NCI-H1694 (cell line): ENCODE results near the gene GALNT18.

Source experiments
- DNase-seq: peaks from one replicate; lab custom pipeline; 2025; lab: John Stamatoyannopoulos, UW

The GALNT18 gene

DNA sequence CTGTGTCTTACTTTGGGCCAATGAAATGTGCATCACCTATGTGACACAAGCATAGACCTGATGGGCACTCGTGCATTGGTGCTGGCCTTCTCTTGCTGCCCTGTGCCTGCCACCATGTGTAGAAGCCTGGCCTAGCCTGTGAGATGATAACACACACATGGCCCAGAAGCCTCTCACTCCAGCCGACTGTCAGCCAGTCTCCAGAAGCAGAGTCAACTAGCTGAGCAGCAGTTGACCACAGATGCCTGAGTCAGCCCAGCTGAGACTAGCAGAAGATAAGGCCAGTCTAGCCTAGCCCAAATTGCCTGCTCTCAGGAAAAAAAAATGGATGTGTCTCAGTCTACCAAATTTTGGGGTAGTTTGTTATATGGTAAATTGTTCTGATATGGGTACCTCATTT lies 314.9 kb downstream of the GALNT18 start:
- no peak for DNase-seq

DNA sequence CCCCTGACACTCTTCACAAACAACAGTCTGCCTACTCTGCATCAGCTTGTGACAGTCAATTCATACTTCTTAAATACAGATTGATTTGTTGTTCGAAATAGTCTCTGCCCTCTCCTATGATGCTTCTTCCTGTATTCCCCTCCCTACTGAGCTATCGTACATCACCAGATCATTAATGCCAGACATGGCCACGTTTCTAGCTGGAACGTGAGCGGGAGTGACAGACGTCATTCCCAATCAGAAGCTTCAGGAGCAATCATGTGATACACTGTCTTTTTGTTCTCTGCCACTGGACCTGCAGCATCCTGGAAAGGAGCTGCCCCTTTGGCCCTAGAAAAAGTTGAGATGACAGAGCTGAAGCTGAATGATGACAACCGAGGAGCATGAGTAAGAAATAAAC lies 317.3 kb downstream of the GALNT18 start:
- no peak for DNase-seq

DNA sequence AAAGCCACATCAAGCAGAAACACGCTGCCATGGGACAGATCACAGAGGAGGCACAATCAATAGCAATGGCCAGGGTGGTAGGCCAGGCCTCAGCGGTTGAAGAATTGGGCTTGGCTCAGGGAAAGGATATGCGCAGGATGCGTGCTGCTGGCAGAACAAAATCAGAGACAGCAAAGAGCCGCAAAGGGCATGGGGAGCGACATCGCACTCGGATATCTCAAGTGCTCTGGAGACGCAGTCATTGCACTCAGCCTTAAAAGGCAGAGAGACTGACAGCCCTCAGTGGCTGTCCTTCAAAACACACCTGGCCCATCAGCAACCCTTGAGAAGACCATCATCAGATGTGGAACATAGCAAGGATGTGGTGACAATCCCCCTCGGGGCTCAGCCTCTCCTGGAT lies 319.2 kb downstream of the GALNT18 start:
- DNase-seq = no peak

DNA sequence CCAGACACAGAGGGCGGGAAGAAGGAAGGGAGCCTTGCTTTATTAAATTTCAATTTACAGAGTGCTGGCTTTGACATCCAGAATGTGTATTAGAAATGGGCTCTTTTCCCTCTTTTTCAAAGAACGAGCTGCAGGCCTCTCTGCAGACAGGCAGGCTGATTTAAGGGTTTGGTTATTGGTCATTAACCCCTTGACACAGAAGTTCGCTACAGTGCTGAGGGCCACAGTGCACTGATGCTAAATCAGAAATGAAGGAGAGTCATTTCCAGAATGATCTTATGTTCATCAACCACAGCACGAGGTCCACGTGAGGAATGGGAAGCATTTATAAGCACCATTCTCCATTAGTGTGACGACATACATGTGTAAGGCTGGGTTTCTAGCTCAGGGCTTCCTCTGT lies 320.6 kb downstream of the GALNT18 start:
- no peak for DNase-seq

DNA sequence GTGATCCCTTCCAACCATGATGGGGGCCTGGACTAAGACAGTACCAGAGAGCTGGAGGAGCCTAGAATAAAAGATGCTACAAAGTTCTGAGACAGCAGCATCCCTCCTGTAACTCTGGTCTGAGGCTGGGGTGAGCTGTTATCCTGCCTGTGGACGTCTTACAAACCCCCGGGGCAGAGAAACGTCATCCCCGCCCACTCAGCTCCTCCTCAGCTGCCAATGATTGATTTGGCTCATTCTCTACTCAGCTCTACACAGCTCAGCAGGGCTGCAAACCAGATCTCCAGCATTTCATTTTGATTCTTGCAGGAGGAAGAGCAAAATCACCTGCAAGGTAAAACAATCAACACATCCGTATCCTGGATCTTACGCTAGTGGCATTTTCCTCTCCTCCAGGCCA lies 324.2 kb downstream of the GALNT18 start:
- DNase-seq = no peak

DNA sequence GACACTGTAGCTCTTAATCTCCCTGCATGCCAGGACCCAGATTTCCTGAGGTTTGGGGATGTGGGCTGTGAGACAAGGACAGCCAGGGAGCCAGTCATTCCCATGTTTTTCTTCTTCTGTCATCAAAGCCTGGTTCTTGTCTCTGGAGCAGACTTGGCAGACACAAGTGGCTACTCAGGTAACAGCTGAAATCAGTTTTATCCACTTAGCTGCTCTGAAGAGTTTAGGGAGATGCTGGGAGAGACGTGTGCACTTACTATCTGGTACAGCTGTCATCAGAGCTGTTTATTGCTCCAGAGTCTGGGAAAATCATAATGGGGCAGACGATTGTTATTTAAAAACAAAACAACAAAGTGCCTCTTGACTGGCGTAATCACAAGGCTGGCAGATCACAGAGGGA lies 325.4 kb downstream of the GALNT18 start:
- DNase-seq = no peak

DNA sequence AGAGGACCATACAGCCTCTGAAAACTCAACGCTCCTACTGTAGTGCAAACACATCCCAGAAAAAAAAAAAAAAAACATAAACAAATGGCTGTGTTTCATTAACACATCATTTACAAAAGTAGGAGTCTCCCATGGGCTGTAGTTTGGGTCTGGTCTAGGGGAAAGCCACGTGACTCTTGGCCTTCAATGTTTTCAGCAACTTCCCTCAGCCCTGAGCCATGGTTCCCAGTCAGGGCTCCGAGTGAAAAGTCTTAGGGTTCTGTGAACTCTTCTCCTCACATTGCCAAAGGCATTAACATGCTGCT lies 327.3 kb downstream of the GALNT18 start:
- no peak for DNase-seq

DNA sequence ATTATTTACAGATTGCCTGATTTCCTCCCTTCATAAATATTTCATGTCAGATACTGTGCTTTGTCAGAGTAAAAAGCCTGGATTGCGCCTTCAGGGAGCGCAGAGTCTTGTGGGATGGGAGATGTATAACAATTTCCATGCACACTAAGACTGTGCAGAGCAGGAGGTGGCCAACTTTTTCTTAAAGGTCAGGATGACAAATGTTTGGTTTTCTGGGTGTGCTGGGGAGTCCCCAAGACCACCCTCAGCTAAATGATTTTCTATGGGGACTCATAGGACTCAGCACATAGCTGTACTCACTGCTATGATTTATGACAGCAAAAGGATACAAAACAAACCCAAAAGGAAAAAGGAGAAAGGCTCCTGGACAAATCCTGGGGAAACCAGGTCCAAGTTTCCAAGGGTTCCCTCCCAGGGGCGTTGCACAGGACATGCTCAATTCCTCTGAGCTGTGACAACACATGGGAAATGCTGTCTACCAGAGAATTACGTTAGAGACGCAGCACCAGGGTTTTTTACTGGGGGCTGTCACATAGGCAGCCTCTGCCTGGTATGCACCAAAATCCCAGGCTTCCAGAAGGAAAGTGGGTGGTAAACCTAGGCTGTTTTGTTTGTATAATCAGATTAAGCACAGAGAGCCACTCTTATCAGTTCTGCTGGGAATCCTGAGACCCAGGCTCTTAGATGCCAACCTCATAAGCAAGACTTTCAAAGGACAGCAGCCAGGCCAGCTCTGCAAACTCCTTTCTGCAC lies 327.8 kb downstream of the GALNT18 start:
- DNase-seq = no peak

DNA sequence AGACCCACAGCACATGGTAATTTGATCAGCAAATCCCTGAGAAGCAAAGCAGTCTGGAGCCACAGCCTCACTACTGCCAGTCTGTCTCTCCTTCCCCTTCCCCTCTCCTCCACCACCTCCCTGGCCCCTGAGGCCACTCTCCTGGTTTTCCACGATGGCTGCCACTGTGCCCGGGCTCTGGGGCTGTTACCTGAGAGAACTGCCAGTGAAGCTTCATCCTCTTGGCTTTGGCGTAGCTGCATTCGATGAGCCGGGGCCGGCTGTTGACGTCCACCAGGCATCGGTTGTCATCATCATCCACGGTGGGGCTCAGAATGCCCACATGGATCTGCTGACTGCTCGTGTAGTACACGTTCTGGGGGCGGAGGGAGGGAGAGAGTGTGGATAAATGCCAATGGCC lies 329.0 kb downstream of the GALNT18 start:
- no peak for DNase-seq

DNA sequence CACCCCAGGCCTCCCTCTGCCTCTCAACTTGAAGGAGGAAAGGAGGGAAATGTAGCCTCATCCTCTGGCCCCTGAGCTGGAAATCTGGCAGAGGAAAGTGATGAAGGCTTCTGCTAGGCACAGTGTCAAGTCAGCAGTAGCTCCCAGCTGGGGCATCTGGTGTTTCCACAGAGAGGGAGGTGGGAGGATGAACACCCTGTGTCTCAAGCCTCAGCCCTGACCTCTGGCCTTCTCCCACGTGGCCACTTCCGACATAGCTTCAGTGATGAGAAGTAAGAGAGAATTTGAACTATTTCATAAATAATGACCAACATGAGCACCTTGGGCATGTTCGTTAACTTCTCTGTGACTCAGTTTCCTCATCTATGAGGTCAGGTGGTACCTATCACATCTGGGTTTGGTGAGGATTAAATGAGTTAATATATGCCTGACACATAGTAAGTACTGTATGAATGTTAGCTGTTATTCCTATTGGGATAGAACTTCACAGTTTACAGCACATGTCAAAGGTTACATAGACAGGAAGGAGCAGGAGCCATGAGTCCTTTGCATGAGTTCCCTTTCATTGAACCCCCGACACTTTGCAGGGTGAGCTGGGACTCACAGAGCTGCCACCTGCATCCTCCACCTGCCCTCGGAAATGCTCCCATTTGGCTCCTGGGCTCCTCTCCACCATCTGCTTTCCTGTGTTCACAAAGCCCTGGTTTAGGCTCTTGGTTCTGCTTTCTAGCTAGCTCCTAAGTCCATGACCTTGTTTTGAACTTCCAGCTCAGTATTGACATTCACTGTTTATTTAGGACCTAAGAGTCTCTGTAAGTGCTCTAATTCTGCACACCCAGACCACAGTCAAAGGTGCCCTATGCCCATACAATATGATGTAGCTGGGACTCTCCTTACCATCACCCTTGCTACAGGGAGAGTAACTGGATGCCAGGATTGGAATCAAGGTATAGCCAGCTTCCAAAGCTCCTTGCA lies 330.5 kb downstream of the GALNT18 start:
- no peak for DNase-seq

DNA sequence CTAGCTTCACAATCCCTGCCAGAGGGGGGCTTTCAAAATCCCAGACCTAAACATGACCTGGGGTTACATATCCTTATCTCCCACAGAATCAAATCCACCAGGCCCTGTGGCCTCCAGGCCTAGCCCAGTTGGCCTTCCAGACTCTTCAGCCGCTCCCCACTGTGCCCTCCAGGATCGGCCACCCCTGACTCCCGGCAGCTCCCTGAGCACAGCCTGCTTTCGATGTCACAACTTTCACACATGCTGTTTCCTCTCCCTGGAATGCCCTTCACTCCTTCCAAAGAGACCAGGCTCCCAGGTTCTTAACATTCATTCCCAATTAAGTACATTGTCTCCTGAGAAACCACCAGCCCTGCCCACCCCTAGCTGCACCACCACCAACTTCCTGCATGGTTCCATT lies 331.5 kb downstream of the GALNT18 start:
- no peak for DNase-seq

DNA sequence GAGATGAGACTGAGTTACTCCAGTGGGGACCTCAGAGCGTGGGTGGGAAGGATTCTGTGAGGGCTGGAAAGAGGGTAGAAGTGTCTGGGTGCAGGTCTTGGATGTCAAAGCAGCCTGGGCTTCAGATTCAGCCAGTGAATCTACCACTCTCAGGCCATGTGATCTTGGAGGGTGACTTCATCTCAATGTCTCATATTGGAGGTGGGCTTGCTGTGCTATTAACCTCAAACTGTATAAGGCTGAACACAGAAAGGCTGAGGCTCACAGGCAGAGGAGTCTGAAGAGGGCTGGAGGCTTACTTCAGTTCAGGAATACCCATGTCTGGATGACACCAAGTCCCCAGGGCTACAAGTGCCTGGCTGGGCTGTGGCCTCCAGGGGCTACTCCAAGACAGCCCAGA lies 332.1 kb downstream of the GALNT18 start:
- no peak for DNase-seq

DNA sequence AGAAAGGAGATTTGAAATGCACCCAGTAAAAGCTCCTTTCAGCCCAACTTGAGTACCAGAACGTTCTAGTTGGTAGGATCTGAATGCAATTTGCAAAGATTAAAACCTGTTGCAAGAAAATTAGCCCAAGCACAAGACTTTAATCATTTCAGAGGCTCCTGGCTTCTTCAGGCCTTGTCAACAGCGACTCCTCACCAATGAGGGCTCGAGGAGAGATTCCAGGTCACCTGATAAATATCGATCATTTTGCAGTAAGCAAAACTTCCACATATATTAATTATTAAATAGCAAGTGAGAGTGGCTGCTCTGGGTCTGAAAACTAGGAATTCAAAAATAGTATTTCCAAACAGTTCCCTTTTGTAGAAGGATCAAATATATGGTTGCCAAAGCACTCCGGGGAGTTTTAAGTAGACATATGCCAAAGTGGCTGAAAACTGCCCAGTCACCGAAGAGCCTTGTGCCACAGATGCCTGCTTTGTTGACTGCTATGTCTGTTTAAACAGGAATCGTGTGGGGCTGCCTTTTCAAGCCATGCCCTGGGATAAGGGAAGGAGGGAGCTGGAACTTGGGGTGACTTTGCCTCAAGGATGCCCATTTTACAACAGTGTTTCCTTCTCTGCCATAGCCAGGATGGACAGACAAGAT lies 332.7 kb downstream of the GALNT18 start:
- no peak for DNase-seq

DNA sequence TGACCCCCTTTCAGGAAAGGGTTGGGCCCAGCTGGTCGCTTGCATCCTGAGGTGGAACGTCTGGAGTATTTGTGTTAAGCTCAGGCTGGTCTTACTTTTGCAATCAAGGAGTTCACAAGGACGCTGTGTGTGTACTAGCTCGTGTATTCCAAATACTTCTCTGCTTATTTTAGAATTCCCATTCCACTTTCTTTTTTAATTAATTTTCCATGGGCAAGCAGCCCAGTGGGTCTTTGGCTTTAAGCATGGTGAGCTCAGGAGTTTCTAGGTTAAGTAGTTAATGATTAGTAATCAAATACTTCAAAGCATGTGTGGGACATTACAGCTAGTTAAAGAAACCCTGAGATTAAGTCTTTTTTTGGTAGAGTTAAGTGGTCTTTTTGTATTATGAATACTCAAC lies 337.3 kb downstream of the GALNT18 start:
- no peak for DNase-seq

DNA sequence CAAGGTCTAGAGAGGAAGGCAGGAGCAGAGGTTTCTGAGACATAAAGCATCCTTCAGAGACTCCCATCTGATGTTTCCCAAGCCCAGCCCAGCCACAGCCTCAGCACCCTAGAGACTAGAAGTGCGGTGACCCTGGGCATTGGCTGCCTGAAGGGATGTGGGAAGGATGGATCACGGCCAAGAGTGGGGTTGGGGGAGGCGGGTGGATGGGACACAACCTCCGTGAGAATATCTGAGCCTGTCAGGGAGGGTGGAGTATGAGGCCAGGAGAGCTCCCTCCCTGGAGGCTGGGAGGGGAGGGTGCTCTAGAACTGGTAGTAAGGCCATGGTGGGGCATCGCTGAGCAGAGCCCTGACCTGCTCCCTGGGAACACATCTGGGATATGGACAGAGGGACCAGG lies 340.2 kb downstream of the GALNT18 start:
- DNase-seq = no peak

DNA sequence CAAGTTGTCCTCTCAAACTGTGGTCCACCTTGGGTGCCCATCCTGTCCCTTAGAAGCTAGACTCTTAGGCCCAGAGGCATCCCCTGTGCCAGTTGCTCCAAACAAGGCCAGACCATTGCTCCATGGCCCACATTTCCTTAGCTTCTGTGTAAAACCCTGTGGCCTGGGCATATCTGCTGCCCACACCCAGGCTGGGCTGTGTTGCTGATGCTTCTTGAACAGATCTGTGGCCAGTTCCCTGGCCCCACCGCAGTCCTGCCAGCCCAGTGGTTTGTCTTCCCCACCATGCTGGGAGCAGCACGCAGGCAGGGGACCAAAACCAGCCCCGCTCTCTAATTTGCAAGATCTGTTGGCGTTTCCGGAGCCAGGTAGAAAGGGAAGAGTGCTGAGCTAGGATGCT lies 341.0 kb downstream of the GALNT18 start:
- no peak for DNase-seq

DNA sequence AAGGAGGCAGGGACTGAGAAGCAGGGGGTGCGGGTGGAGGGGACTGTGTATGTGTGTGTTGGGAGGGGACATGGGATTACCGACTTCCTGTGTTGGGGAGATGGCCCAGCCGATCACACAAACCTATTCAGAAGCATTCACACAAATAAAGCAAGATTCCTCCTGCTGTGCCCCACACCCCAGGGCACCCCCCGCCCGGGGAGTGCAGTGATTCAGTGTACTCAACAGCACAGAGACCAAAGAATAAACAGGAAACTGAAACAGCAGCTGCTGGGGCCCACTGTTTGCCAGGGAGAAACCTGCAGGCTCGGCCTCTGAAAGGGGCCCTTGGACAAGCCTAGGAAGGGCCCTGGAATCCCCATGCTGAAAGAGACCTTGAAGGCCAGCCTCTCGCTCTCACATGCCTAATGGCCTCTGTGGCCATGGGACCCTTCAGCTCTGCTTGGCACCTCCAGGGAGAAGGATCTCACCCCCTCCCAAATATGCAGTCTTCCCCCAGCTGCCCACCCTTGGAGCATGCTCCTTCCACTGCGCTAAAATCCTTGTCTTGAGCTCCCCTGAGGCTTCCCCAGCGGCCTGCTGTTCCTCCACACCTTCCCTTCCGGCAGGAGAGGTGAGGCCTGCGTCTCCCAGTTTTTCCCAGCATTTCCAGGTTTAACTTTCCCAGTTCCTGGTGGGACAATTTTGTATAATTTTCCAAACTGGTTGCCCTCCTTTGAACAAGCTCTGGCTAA lies 341.7 kb downstream of the GALNT18 start:
- DNase-seq = no peak

DNA sequence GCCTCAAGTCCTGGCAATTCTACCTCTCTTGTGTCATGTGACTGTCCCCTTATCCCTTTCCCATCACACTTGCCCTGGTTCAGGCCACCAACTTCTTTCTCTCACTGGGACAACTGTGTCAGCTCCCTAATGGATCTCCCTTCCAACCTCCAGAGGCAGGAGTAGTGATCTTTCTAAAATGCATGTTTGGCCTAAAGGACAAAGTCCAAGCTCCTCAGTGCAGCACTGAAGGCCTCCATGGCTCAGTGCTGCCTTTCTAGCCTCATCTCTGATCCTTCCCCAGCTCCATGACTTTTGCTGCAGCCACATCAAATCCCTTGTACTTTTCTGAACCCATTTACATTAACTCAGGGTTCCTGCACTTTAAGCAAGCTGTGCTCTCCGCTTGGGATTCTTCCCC lies 349.6 kb downstream of the GALNT18 start:
- DNase-seq = no peak

DNA sequence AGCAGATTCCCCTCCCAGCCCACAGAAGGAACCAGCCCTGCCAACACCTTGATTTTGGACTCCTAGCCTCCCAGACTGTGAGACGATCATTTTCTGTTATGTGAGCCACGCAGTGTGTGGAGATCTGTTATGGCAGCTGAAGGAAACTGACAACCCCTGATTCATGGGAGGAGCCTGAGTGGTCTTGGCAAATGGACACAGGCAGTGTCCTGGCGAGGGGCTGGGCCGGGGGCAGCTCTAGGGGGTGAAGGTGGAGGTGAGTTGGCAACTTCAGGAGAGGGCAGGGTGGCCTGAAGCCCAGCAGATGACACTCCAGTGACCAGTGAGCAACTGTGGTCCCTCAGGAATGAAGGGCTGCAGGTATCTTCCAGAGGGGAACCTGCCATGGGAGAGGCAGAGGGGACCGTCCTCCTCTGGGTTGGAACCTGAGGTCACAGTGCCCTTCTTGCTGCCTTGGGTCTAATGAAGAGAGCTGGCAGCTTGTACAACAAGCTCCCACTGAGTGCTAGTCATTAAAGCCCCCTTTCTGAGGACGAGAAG lies 351.5 kb downstream of the GALNT18 start:
- DNase-seq = no peak

DNA sequence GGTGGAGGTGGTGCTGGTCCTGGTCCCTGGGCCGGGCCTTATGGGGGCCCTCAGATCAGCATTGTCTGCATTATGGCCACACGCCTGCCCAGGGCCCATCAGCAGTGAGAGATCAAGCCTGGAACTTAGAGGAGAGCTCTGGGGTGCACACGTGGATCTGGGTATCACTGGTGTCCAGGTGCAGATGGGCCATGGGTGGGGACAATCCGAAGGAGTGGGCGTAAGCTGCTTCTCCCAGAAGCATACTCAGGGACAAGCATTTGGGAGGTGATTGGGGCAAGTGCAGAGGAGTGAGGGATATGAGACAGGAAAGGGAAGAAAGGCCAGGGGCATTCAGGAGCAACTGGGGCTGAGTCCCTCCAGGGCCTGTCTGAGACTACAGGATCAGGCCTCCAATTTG lies 353.1 kb downstream of the GALNT18 start:
- DNase-seq = no peak

DNA sequence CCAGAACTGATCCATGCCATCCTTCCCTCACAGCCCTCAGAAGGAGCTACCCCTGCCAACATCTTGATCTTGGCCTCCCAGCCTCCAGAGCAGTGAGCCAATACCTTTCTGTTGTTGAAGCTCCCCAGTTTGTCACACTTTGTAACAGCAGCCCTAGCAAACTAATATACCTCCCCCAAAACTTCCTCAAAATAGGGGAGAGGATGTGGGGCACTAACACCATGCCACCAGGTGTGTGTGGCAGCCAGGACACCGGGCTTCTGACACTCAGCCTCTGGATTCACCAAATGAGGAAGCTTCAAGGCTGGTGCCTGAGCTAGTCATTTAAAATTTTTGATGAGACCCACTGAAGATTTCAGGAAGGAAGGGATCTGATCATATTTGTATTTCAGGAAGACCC lies 353.7 kb downstream of the GALNT18 start:
- DNase-seq = no peak

DNA sequence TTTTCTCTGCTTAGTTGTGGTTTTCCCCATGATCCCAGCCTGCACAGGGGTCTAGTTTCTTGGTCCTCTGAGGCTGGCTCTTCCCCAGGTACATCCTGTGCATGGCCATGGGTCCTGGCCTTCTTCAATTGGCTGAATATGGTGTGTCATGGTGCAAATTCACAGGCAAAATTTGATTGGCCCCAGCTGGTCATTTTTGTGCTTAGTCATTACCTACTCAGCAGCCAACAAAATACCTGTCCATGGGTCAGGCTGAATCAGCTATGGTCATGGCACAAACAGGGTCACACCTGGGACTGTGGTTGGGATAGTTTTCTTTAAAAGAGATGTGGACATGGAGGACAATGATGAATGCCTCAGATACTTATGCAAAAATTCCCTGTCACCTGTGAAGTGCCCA lies 354.5 kb downstream of the GALNT18 start:
- no peak for DNase-seq
